Activated naive CD8-positive, alpha-beta T cell treated with anti-CD3 and anti-CD28 coated beads, Interleukin-2, amount 10 ng/mL, durations not matched to agents 7 days and 5 days (primary cell): ENCODE measurements around the gene PLS1. TPM values are rescaled to one million over a fixed set of nuclear protein-coding genes. Genes with fewer than 3 reads are reported as not detected.
"Not testable (repeated sequence)": the region's sequence is repeated elsewhere in the genome, so short reads cannot be mapped to it uniquely, and the experiment has no call there.

Source experiments
- ATAC-seq: fragments of 150-1000 bp; cut with Tn5 transposase; one replicate; pipeline ENCODE4 v1.10.0; 2021; ENCODE audit warnings: low read depth, moderate library complexity
- POLR2A ChIA-PET: fragments of 350-600 bp; sonication (Branson Sonifier 250); formaldehyde crosslinking; loops from one replicate; lab custom pipeline; 2021; ENCODE audit warnings: antibody characterized with exemption; lab: Charles Lee
- DNase-seq: peaks from one replicate; pipeline ENCODE4 v3.0.0; 2021
- H3K27ac Mint-ChIP-seq: one replicate; pipeline ENCODE4 v1.8.0; 2022; ENCODE audit warnings: mild to moderate bottlenecking, mixed read lengths
- H3K27me3 Mint-ChIP-seq: one replicate; pipeline ENCODE4 v1.8.0; 2022; ENCODE audit warnings: mild to moderate bottlenecking, moderate library complexity, mixed read lengths
- H3K36me3 Mint-ChIP-seq: one replicate; pipeline ENCODE4 v1.8.0; 2021; ENCODE audit warnings: mild to moderate bottlenecking, mixed read lengths
- H3K4me1 Mint-ChIP-seq: one replicate; pipeline ENCODE4 v1.8.0; 2021; ENCODE audit warnings: mixed read lengths
- H3K4me3 Mint-ChIP-seq: one replicate; pipeline ENCODE4 v1.8.0; 2022; ENCODE audit warnings: mild to moderate bottlenecking, moderate library complexity, mixed read lengths
- H3K9me3 Mint-ChIP-seq: one replicate; pipeline ENCODE4 v1.8.0; 2021; ENCODE audit warnings: mixed read lengths
- total RNA-seq, 2 experiments: library from RNA; stranded (reverse); gene quantifications; one replicate each; pipeline ENCODE4 v1.2.3, GENCODE V29; 2021

Gene PLS1
- total RNA-seq, 2 experiments from 2014 or later, result 2.6 to 3.1 TPM

- ATAC-seq (no peak), DNase-seq (no peak)
- H3K9me3 Mint-ChIP-seq, result no peaks in the 10 kb centered on the region
- peaks cover 3% of the 10 kb centered on the region for H3K4me1 Mint-ChIP-seq
- H3K27me3 Mint-ChIP-seq, result peaks cover 2% of the 10 kb centered on the region
- no peak overlapping the region for H3K4me3 Mint-ChIP-seq
- POLR2A ChIA-PET, result interaction anchor here (1.6 kb wide), 1 partner anchor 24 kb away, joined by 5 read pairs; the partner anchor contains the start of gene ATR
- H3K36me3 Mint-ChIP-seq, result no peaks in the 10 kb centered on the region
- H3K27ac Mint-ChIP-seq, result no peak overlapping the region
These were observed 6.6 kb downstream of the PLS1 start for GRCh38 chr3:142602619-142603385.

- not testable (repeated sequence) for H3K27ac Mint-ChIP-seq, H3K4me1 Mint-ChIP-seq, H3K27me3 Mint-ChIP-seq, DNase-seq, ATAC-seq, H3K4me3 Mint-ChIP-seq, H3K36me3 Mint-ChIP-seq, H3K9me3 Mint-ChIP-seq
- POLR2A ChIA-PET, result interaction anchor here (1.6 kb wide), 1 partner anchor 25 kb away, joined by 5 read pairs; the partner anchor contains the start of gene ATR
These were observed 7.2 kb downstream of the PLS1 start for GRCh38 chr3:142603386-142603705.

GRCh38 chr3:142604940-142605339 lies 8.7 kb downstream of the PLS1 start:
- no peaks in the 10 kb centered on the region for H3K36me3 Mint-ChIP-seq
- no peaks in the 10 kb centered on the region for H3K9me3 Mint-ChIP-seq
- ATAC-seq (no peak), DNase-seq (no peak)
- H3K27ac Mint-ChIP-seq, result no peak overlapping the region
- POLR2A ChIA-PET, result no interaction called here
- H3K4me3 Mint-ChIP-seq, result no peak overlapping the region
- H3K27me3 Mint-ChIP-seq, result peaks cover 2% of the 10 kb centered on the region
- H3K4me1 Mint-ChIP-seq, result no peaks in the 10 kb centered on the region

- H3K27me3 Mint-ChIP-seq, result peaks cover 2% of the 10 kb centered on the region
- DNase-seq, result no peak
- H3K4me3 Mint-ChIP-seq, result no peak overlapping the region
- no peak overlapping the region for H3K27ac Mint-ChIP-seq
- no peak for ATAC-seq
- no peaks in the 10 kb centered on the region for H3K36me3 Mint-ChIP-seq
- H3K4me1 Mint-ChIP-seq, result no peaks in the 10 kb centered on the region
- POLR2A ChIA-PET, result no interaction called here
- no peaks in the 10 kb centered on the region for H3K9me3 Mint-ChIP-seq
These were observed 12.4 kb downstream of the PLS1 start for GRCh38 chr3:142608631-142609030.

GRCh38 chr3:142609136-142609535 lies 12.9 kb downstream of the PLS1 start:
- H3K36me3 Mint-ChIP-seq, result no peaks in the 10 kb centered on the region
- no peaks in the 10 kb centered on the region for H3K4me1 Mint-ChIP-seq
- no peak for ATAC-seq
- no peak for DNase-seq
- POLR2A ChIA-PET, result no interaction called here
- H3K27ac Mint-ChIP-seq, result no peak overlapping the region
- no peaks in the 10 kb centered on the region for H3K9me3 Mint-ChIP-seq
- H3K27me3 Mint-ChIP-seq, result peaks cover 2% of the 10 kb centered on the region
- H3K4me3 Mint-ChIP-seq, result no peak overlapping the region

- no peaks in the 10 kb centered on the region for H3K36me3 Mint-ChIP-seq
- no peaks in the 10 kb centered on the region for H3K4me1 Mint-ChIP-seq
- no peak overlapping the region for H3K4me3 Mint-ChIP-seq
- DNase-seq (no peak), ATAC-seq (no peak)
- no peaks in the 10 kb centered on the region for H3K27me3 Mint-ChIP-seq
- H3K9me3 Mint-ChIP-seq, result no peaks in the 10 kb centered on the region
- POLR2A ChIA-PET, result interaction anchor here (0.6 kb wide), 1 partner anchor 636 kb away, joined by 4 read pairs; no protein-coding TSS in a partner anchor
- H3K27ac Mint-ChIP-seq, result no peak overlapping the region
These were observed 15.0 kb downstream of the PLS1 start for GRCh38 chr3:142611206-142611605.

- POLR2A ChIA-PET, result no interaction called here
- H3K36me3 Mint-ChIP-seq, result no peaks in the 10 kb centered on the region
- ATAC-seq (no peak), DNase-seq (no peak)
- H3K27ac Mint-ChIP-seq, result no peak overlapping the region
- peaks cover 2% of the 10 kb centered on the region for H3K27me3 Mint-ChIP-seq
- H3K4me3 Mint-ChIP-seq, result no peak overlapping the region
- H3K9me3 Mint-ChIP-seq, result no peaks in the 10 kb centered on the region
- H3K4me1 Mint-ChIP-seq, result no peaks in the 10 kb centered on the region
These were observed 17.3 kb downstream of the PLS1 start for GRCh38 chr3:142613491-142613890.

- ATAC-seq (no peak), DNase-seq (no peak)
- POLR2A ChIA-PET, result no interaction called here
- H3K36me3 Mint-ChIP-seq, result no peaks in the 10 kb centered on the region
- peaks cover 2% of the 10 kb centered on the region for H3K27me3 Mint-ChIP-seq
- no peaks in the 10 kb centered on the region for H3K4me1 Mint-ChIP-seq
- no peaks in the 10 kb centered on the region for H3K9me3 Mint-ChIP-seq
- H3K4me3 Mint-ChIP-seq, result no peak overlapping the region
- H3K27ac Mint-ChIP-seq, result no peak overlapping the region
These were observed 17.9 kb downstream of the PLS1 start for GRCh38 chr3:142614059-142614626.

- POLR2A ChIA-PET, result no interaction called here
- no peaks in the 10 kb centered on the region for H3K4me1 Mint-ChIP-seq
- DNase-seq (no peak), ATAC-seq (no peak)
- H3K36me3 Mint-ChIP-seq, result no peaks in the 10 kb centered on the region
- peaks cover 2% of the 10 kb centered on the region for H3K27me3 Mint-ChIP-seq
- H3K27ac Mint-ChIP-seq, result no peak overlapping the region
- no peaks in the 10 kb centered on the region for H3K9me3 Mint-ChIP-seq
- H3K4me3 Mint-ChIP-seq, result no peak overlapping the region
These were observed 19.0 kb downstream of the PLS1 start for GRCh38 chr3:142615171-142615570.

GRCh38 chr3:142618917-142619461 lies 22.8 kb downstream of the PLS1 start:
- Mint-ChIP-seq H3K27me3 (peaks cover 2% of the 10 kb centered on the region), H3K4me3 (no peak overlapping the region), H3K27ac (no peak overlapping the region), H3K9me3 (no peaks in the 10 kb centered on the region), H3K4me1 (no peaks in the 10 kb centered on the region), H3K36me3 (no peaks in the 10 kb centered on the region)
- DNase-seq (no peak), ATAC-seq (no peak)
- POLR2A ChIA-PET, result no interaction called here

- H3K4me1 Mint-ChIP-seq, result peaks cover 1% of the 10 kb centered on the region
- no peaks in the 10 kb centered on the region for H3K9me3 Mint-ChIP-seq
- H3K27ac Mint-ChIP-seq, result no peak overlapping the region
- H3K27me3 Mint-ChIP-seq, result no peaks in the 10 kb centered on the region
- no peak for ATAC-seq
- POLR2A ChIA-PET, result no interaction called here
- H3K4me3 Mint-ChIP-seq, result no peak overlapping the region
- no peak for DNase-seq
- no peaks in the 10 kb centered on the region for H3K36me3 Mint-ChIP-seq
These were observed 26.2 kb downstream of the PLS1 start for GRCh38 chr3:142622405-142622804.

- DNase-seq (no peak), ATAC-seq (no peak)
- no peak overlapping the region for H3K4me3 Mint-ChIP-seq
- no peaks in the 10 kb centered on the region for H3K9me3 Mint-ChIP-seq
- POLR2A ChIA-PET, result no interaction called here
- H3K27ac Mint-ChIP-seq, result no peak overlapping the region
- H3K27me3 Mint-ChIP-seq, result no peaks in the 10 kb centered on the region
- peaks cover 1% of the 10 kb centered on the region for H3K4me1 Mint-ChIP-seq
- H3K36me3 Mint-ChIP-seq, result no peaks in the 10 kb centered on the region
These were observed 27.0 kb downstream of the PLS1 start for GRCh38 chr3:142623194-142623593.

- ATAC-seq (no peak), DNase-seq (no peak)
- Mint-ChIP-seq H3K36me3 (no peaks in the 10 kb centered on the region), H3K9me3 (no peaks in the 10 kb centered on the region), H3K4me1 (peaks cover 1% of the 10 kb centered on the region), H3K27ac (no peak overlapping the region), H3K27me3 (no peaks in the 10 kb centered on the region), H3K4me3 (no peak overlapping the region)
- POLR2A ChIA-PET, result interaction anchor here (0.6 kb wide), 1 partner anchor 187 kb away, joined by 7 read pairs; no protein-coding TSS in a partner anchor
These were observed 28.4 kb downstream of the PLS1 start for GRCh38 chr3:142624341-142625152.
